Measurements from ENCODE around the gene DTNB.
"Not testable (repeated sequence)": the region's sequence is repeated elsewhere in the genome, so short reads cannot be mapped to it uniquely, and the experiment has no call there.

DTNB gene

GRCh38 chr2:25623361-25623760, 50.0 kb downstream of the DTNB start:
- no peak for DNase-seq (ENCODE audit: low spot score)

GRCh38 chr2:25620711-25621110, 52.7 kb downstream of the DTNB start:
- DNase-seq (ENCODE audit: low spot score) = no peak

- no peak for DNase-seq (ENCODE audit: low spot score)
Measured at GRCh38 chr2:25620077-25620476, 53.3 kb downstream of the DTNB start.

- no peak for DNase-seq (ENCODE audit: low spot score)
Measured at GRCh38 chr2:25619185-25619584, 54.2 kb downstream of the DTNB start.

DNA sequence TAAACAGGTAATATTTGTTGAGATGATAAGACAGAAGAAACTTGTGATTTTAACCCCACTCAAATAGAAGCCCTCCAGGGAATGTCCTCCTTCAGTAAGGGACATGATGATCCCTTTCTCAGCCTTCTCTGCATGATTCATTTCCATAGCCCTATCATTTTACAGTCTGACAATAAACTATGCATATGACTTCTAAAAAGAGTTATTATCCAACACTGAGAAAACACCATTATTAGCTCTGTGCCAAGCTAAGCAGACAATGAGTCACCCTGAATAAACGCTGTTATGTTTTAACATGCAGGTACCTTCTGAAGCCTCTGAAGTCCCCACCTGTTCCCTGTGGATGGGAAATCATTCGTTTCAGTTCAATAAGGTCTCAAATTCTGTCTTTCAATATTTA, 54.7 kb downstream of the DTNB start:
- no peak for DNase-seq (ENCODE audit: low spot score)

GRCh38 chr2:25617948-25618646, 55.3 kb downstream of the DTNB start:
- no peak for DNase-seq (ENCODE audit: low spot score)

- DNase-seq (ENCODE audit: low spot score) = no peak
Measured at GRCh38 chr2:25615920-25616319, 57.5 kb downstream of the DTNB start.

GRCh38 chr2:25615386-25615785, 58.0 kb downstream of the DTNB start:
- no peak for DNase-seq (ENCODE audit: low spot score)

GRCh38 chr2:25614711-25615110, 58.7 kb downstream of the DTNB start:
- DNase-seq (ENCODE audit: low spot score) = no peak

DNA sequence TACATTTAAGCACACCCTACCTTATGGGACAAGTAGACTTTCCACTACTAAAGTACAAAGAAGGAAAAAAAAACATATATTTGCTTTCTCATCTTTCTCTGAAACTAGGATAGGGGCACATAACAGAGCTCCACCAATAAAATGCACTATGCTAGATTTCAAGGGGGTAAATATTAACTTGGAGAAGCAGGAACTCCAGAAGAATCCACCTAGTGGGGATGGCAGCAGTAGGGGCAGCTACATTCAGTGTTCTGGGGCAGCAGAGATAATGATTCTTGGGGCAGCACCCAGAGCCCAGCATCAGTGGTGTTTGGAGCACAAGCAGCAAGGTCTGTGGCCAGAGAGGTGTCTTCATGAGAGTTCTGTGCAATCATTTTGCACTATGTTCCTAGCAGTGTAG, 64.7 kb downstream of the DTNB start:
- DNase-seq (ENCODE audit: low spot score) = no peak

DNA sequence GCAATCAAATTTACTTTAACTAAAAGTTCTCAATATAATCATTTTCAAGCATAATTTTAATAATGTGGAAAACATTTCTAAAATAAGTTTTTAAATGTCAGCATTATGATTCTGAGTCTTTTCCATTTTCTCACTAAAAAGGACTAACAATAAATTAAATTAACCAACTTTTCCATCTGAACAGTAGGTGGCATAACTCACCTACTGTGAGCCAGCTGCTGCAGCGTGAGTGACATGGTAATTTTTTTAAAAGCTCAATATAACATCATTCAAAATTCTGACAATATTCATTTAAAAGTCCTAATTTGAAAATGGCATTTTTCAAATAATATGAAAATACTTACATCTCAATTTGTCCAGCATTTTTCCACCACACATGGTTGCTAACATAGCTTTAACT, 66.5 kb downstream of the DTNB start:
- peak; percentile 30 for DNase-seq (ENCODE audit: low spot score)

GRCh38 chr2:25602333-25602723, 71.0 kb downstream of the DTNB start:
- DNase-seq (ENCODE audit: low spot score) = no peak

- DNase-seq (ENCODE audit: low spot score) = not testable (repeated sequence)
Measured at GRCh38 chr2:25601711-25602332, 71.6 kb downstream of the DTNB start.

DNA sequence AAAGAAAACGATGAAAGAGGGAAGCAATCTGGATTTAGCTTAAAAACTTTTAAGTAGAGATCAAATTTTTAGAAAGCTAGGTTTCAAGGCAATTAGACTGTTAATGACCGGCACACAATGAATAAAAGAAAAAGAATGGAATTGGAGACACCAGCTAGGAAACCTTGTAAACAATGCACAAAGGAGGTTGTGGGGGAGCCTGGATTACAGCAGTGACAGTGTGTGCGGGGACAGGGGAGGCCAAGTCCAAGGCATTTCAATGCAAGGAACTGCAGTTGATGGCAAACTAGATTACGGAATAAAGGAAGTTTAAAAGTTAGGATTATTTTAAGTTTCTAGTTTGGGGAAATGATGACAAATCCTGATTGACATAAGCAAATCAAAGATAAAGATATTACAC, 74.5 kb downstream of the DTNB start:
- no peak for DNase-seq (ENCODE audit: low spot score)

DNA sequence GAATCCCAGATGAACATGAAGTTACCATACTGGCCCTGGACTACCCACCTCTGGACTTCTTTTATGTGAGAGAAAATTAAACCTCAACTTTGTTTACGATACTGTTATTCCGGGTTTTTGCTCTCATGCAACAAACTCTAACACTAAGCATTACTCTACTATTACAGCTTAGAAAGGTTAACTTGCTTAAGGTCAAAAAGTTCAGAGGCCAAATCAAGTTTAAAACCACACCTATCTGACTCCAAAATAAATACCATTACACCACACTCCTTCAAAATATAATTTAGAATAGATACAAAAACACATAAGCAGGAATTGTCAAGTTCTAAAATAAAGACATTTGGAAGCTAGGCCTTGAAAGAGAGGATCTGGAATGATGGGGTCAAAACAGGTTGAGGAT, 75.0 kb downstream of the DTNB start:
- DNase-seq (ENCODE audit: low spot score) = no peak

DNA sequence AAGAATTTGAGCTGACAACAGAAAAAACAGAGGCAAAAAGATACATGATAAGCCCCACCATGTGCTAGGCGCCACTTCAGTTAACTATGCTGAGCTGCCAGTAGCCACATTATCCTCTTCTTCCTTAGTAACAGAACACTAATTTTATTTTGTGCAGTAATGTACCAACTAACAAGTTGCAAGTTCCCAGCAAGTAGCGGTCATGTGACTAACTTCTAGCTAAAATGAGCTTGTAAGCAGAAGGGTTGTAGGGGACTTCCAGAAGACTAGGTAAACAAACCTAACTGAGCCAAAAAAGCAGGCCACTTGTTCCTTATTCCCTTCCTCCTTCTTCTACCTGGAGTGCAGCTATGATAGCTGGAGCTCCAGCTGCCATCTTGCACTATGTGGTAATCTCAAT, 75.5 kb downstream of the DTNB start:
- no peak for DNase-seq (ENCODE audit: low spot score)

DNA sequence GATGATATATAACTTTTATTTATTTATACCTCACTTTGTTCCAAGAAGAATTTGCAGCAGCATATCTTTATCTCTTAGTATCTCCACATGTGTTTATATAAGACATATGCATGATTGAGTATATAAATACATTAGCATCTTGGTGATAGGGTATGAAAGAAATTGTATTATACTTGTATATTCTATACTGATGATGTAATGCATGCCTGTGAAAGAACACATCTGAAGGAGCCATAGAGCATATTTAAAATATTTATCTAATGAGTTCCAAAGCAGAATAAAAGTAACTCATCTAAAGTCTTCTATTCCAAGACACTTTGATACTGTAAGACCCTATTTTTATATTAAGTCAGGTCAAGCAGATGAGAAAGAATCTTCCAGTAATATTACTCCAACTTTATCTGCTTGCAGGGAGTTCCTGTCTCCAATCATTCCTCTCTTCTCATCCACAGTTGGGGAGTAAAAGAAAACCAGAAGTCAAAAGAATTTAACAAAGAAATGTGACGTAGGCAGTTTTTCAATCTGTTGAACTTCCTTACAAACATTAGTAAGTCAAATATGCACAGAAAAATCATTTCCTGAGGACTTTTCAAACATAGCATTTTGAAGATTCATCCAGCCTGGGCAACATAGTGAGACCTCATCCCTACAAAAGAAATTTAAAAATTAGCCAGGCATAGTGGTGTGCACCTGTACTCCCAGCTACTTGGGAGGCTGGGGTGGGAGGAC, 76.7 kb downstream of the DTNB start:
- DNase-seq (ENCODE audit: low spot score) = no peak

DNA sequence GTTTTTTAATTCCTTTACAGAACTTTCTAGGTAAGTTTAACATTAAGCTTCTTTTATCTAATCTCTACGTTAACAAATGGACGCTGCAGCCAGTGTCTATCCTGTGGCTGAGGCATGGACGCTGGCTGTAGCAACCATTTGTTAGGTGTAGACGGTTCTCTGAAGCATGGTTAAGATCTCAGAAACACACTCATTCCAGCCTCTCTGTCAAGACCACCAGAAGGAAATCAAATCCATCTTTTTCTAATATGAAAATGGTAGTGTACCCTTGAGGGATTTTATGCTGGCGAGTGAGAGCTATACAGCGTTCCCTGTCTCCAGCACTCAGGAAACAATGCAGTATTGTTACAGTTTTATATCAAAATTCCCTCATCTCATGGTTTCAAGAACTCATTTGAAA, 78.0 kb downstream of the DTNB start:
- DNase-seq (ENCODE audit: low spot score) = no peak

- no peak for DNase-seq (ENCODE audit: low spot score)
Measured at GRCh38 chr2:25594991-25595390, 78.4 kb downstream of the DTNB start.

DNA sequence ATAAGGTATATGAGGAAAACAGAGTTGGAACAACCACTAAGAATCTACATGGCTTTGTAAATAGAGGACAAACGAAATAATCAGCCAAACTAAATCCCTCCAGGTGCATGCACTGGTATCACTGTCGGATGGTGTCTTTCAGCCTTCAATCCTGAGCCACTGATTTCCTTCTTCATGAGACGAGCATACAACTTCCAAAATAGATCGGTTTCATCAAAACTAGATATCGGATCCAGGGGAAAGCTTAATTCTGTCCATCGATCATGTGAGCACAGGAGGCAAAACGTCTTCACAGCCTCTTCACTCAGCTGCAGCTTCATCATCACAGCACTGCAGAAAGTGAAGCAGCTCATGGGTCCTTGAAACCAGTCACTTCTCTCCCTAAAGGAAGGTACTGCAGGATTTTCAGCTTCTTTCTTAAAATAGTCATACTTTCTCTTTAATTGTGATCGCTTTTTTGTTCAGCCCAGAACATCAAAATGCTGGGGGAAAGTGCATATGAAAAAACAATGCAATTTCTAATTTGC, 80.5 kb downstream of the DTNB start:
- DNase-seq (ENCODE audit: low spot score) = no peak

- DNase-seq (ENCODE audit: low spot score) = no peak
Measured at GRCh38 chr2:25590921-25591505, 82.4 kb downstream of the DTNB start.

DNA sequence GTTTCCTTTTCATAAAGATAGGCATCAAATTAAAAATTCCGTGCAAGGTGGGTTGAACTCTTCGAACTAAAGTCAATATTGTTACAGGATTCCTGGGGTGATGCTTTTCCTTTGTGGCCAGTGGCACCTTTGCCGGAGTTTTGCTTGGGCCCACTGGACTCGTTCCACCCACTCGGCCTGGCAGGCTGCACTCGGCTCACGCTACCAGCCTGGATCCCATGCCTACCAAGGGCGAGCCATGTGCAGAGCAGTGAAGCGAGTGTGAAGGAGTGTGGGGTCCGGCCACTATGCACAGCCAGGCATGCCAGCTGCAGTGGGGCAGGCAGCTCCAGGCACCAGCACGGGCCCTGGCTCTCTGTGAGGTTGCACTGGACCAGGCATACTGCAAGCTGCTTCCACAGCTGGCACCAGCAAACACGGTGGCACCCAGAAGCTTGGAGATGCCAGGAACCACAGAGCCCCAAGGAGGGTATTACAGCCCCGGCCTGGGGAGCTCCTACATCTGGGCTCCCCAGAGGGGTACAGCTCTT, 83.6 kb downstream of the DTNB start:
- no peak for DNase-seq (ENCODE audit: low spot score)

- no peak for DNase-seq (ENCODE audit: low spot score)
Measured at GRCh38 chr2:25588576-25588975, 84.8 kb downstream of the DTNB start.

Data from D341Med (cell line).